HG03460 (cell line): ENCODE results near the gene NAMPT.
"Not testable (repeated sequence)": the region's sequence is repeated elsewhere in the genome, so short reads cannot be mapped to it uniquely, and the experiment has no call there.

ENCODE experiments used
- ATAC-seq: cut with Tn5 transposase; IDR thresholded peaks from one replicate; pipeline ENCODE4 v1.9.1; 2021; ENCODE audit not compliant: unreplicated experiment

The NAMPT gene

GRCh38 chr7:106238830-106239229, 46.0 kb downstream of the NAMPT start:
- no peak for ATAC-seq

DNA sequence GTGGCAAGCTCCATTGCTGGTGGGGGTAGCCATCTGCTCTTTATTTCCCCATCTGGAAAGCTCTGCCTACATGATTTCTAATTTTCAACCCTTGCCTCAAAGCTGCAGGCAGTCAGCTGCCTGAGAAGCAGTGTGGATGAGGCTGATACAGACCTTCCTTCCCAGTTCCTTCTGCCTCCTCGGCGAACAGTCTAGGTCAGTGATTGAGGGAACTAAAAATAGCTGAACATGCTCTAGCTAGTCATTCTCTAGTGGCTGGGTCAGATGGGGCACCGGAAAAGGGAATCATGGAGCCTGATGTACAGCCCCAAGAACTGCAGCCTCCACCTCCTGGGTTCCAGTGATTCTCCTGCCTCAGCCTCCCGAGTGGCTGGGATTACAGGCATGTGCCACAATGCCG, 48.7 kb downstream of the NAMPT start:
- no peak for ATAC-seq

GRCh38 chr7:106234425-106234824, 50.4 kb downstream of the NAMPT start:
- ATAC-seq = no peak

- ATAC-seq = no peak
Measured at GRCh38 chr7:106231856-106232490, 52.8 kb downstream of the NAMPT start.

DNA sequence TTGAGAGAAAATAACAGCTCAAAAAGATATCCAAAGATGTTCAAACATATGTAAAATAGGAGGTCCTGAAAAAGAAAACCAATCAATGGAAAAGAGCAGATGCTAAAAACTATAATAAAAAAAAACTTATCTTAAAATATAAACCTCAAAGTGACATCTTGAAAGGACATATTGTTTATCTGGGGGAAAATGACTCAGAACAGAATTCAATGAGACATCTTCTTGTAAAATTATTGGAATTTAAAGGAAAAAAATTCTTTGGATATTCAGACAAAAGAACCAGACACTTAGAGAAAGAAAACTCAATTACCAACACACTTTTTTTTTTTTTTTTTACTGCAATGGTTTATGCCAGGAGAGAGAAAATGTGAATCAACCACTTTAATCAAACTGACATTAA, 58.9 kb downstream of the NAMPT start:
- ATAC-seq = no peak

DNA sequence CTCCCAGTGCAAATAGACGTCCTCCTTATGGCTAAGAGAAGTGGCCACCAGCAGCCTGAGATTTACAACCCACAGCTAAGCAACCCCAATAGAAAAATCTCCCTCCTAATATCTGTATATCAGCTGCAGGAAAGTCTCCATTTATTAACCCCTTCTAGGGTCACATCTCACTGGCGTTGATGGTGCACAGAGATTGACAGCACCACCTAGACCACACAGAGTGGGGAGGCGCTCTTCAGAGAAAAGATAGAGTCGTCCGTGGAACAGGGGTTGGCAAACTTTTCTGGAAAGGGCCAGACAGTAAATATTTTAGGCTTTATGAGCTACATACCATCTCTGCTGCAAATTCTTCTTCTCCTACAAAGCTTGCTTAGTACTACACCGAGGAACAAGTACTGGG, 60.0 kb downstream of the NAMPT start:
- ATAC-seq = no peak

GRCh38 chr7:106223156-106223555, 61.6 kb downstream of the NAMPT start:
- no peak for ATAC-seq

GRCh38 chr7:106222545-106222944, 62.2 kb downstream of the NAMPT start:
- ATAC-seq = no peak

DNA sequence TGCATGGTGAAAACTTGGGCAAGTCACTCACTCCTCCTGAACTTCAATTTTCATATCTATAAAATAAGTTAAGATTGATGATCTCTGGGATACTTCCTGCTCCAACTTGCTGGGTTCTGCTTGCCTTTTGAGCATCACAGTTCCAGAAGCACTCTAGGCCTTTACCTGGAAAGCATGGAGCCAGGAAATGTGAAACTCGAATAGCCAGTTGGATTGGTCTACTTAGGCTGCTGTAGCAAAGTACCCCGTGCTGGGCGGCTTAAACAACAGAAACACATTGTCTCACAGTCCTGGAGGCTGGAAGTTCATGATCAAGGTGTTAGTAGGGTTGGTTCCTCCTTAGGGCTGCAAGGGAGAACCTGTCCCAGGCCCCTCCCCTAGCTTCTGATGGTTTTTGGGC, 64.5 kb downstream of the NAMPT start:
- ATAC-seq = no peak

GRCh38 chr7:106219170-106219569, 65.6 kb downstream of the NAMPT start:
- no peak for ATAC-seq

DNA sequence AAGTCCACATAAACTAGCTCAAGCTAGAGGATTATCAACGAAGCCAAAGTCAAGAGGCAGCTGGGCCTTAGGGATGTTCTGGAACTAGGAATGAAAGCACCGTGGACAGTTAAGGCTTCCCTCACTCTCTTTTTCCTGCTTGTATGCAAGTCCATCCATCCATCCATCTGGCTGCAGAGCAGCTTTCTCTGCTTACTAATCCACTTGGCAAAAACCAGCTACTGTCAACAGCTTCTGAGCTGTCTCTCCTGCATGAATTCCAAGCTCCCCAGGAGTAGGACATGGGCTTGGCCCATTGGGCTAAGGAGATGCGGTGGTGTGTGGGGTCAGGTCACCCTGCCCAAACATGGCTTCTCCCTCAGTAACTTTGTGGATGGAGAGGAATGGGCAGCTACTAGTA, 66.2 kb downstream of the NAMPT start:
- no peak for ATAC-seq

DNA sequence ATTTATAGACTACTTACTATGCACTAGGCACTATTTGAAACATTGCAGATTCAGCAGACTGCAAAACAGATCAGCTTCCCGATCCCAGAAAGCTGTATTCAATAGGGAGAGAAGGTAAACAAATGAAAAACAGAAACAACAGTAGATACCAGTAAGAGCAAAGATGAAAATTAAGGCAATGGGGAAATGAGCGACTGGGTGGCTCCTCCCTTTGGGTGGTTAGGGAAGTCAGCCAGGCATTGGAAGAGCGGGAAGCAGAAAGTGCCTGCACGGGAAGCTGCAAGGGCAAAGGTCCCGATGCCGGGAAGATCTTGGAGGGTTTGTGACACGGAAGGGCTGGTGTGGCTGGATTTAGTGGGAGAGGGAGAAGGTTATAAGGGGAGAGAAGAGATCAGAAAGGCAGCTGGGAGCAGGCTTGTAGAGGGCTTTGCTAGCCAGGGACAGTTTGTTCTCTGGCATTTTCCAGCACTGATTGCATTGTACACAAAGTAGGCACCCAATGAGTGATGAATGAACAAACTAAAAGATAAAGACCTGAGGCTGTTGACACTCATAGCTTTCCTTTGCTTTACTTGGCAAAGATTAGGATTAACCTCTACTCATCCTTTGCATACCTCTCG, 67.8 kb downstream of the NAMPT start:
- ATAC-seq = no peak

DNA sequence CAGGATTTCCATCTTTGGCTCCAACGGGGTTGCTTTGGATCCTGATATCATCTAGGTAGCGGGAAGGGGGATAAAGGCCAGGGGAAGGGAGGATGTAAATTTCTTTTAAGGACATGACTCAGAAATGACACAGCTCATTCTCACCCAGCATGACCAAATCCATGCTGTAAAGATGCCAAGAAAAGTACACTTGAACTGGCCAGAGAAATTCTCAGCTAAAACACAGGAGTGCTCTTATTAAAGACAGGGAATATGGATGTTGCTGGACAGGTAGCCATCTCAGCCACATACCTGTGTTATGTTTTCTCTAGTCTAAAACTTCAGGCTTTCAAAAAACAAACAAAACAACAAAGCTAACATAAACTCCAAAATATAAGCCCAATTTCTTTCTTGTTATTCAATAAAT, 68.3 kb downstream of the NAMPT start:
- no peak for ATAC-seq

GRCh38 chr7:106215868-106216516, 68.8 kb downstream of the NAMPT start:
- no peak for ATAC-seq

DNA sequence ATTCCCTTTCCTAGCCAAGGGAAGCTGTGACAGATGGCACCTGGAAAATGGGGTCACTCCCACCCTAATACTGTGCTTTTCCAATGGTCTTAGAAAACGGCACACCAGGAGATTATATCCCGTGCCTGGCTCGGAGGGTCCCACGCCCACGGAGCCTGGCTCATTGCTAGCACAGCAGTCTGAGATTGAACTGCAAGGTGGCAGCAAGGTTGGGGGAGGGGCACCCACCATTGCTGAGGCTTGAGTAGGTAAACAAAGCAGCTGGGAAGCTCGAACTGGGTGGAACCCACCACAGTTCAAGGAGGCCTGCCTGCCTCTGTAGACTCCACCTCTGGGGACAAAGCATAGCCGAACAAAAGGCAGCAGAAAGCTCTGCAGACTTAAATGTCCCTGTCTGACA, 75.8 kb downstream of the NAMPT start:
- ATAC-seq = not testable (repeated sequence)

GRCh38 chr7:106206826-106207541, 77.8 kb downstream of the NAMPT start:
- no peak for ATAC-seq

- no peak for ATAC-seq
Measured at GRCh38 chr7:106205621-106206222, 79.1 kb downstream of the NAMPT start.

DNA sequence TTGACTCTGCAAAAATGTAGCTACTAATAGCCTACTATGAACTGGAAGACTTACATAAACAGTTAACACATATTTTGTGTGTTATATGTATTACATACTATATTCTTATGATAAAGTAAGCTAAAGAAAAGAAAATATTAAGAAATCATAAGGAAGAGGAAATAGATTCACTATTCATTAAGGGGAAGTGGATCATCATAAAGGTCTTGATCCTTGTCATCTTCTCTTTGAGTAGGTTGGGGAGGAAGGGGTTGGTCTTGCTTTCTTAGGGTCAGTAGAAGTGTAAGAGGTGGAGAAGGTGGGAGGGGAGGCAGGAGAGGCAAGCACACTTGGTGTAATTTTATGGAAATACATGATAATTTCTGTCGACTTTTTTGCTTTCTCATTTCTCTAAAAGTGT, 81.3 kb downstream of the NAMPT start:
- no peak for ATAC-seq

DNA sequence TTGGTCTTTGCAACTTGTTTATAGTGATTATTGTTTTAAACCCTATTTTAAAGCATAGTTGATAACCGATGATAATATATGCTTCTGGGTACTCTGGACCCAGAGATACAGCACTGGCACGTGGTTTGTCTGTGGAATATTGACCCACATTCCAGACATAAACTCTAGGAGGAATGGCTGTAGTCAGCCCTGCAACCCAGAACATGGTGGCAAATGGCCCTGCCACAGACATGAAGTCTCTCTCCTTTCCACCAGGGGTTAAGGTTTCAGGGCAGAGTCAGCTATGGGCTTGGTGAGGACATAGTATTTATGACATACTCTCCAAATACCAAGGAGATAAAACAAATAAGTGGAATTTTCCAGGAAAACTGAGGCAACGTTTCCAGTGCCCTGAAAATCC, 83.6 kb downstream of the NAMPT start:
- no peak for ATAC-seq

DNA sequence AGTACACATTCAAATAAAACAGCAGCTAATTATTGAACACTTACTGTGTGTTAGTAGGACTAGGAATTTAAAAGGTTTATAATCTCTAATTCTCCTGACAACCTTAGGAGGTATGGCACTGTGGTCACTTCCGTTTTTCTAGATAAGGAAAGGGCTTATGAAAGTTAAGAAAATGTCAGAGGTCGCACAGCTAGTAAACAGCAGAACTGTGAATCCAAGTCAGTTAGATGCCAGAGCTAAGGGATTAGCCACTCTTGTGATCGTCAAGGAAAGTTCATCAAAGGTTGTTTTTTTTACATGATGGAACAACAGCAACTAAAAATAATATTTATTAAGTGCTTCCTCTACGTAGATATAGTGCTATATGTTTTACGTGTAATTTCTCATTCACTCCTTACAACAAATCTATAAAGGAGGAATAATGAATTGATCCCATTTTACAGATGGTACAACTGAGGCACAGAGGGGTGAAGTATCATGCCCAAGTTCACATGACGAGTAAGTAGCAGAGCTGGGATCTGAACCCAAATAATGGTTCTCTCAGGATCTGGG, 84.9 kb downstream of the NAMPT start:
- ATAC-seq = no peak

DNA sequence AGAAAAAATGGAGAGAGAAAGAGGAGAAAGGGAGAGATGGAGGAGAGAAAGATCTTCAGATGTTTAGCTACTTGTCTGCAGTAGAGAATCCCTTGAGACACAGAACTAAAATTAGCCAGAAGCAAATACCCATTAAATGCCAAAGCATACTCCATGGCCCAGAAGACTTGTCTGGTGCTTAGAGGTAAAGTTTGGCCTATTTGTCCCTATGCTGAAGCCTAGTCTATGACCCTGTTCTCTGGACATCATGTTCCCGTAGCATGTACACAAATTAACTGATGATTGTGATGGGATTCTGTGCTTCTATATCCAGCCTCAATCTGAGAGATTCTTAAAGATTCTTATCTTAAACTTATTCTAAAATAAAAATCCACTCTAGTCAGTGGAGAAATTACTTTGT, 85.8 kb downstream of the NAMPT start:
- ATAC-seq = no peak
